Measurements from ENCODE around the gene FSD2. TPM values are rescaled to one million over a fixed set of nuclear protein-coding genes. Genes with fewer than 3 reads are reported as not detected.

FSD2 gene
- total and polyA plus RNA-seq, 8 donors: 0.04 to 0.09 (median 0.05) TPM; not detected in 4

- FAIRE-seq (no peak), ATAC-seq (no peak), DNase-seq (peak in 1 of 6 donors; percentile 12)
- intact Hi-C loops (cut with DNase I): no loop called here
- 79 to 83% methylated on average over 8 of the region's 8 CpGs for WGBS, 2 donors
- H3K27me3 ChIP-seq: no peaks in the 10 kb centered on the region
- no peaks in the 10 kb centered on the region for H3K9me3 ChIP-seq
- no peak overlapping the region for H3K4me3 ChIP-seq
- TF ChIP-seq CTCF (IDR thresholded peaks at IDR 0.05): no peak
- H3K36me3 ChIP-seq: peaks cover 2 to 63% (median 28%) of the 10 kb centered on the region in 3 donors
- H3K4me1 ChIP-seq: peaks cover 8 to 12% (median 9%) of the 10 kb centered on the region in 3 donors
- no peak overlapping the region for H3K27ac ChIP-seq
These were observed 41.8 kb upstream of the FSD2 start for GRCh38 chr15:82847703-82848102.

- Histone ChIP-seq H3K27ac (no peak overlapping the region), H3K36me3 (peaks cover 1 to 61% (median 23%) of the 10 kb centered on the region in 3 donors), H3K4me3 (no peak overlapping the region), H3K27me3 (no peaks in the 10 kb centered on the region), H3K9me3 (no peaks in the 10 kb centered on the region), H3K4me1 (peaks cover 8 to 12% (median 9%) of the 10 kb centered on the region in 3 donors)
- ATAC-seq (no peak), DNase-seq (no peak), FAIRE-seq (no peak)
- WGBS, 2 donors: 83 to 90% methylated on average over 4 of the region's 4 CpGs
- intact Hi-C loops (cut with DNase I): no loop called here
- TF ChIP-seq CTCF (IDR thresholded peaks at IDR 0.05): no peak
These were observed 40.8 kb upstream of the FSD2 start for GRCh38 chr15:82846621-82847020.

GRCh38 chr15:82845686-82846085 lies 39.8 kb upstream of the FSD2 start:
- Histone ChIP-seq H3K27ac (no peak overlapping the region), H3K27me3 (no peaks in the 10 kb centered on the region), H3K4me3 (no peak overlapping the region), H3K36me3 (peaks cover 0 to 55% (median 16%) of the 10 kb centered on the region in 3 donors), H3K4me1 (peaks cover 8 to 12% (median 9%) of the 10 kb centered on the region in 3 donors), H3K9me3 (no peaks in the 10 kb centered on the region)
- DNase-seq (no peak), ATAC-seq (no peak), FAIRE-seq (no peak)
- no peak for TF ChIP-seq CTCF (IDR thresholded peaks at IDR 0.05)
- WGBS, 2 donors: 67 to 83% methylated on average over 7 of the region's 7 CpGs
- intact Hi-C loops (cut with DNase I): no loop called here

GRCh38 chr15:82843566-82843965 lies 37.7 kb upstream of the FSD2 start:
- H3K36me3 ChIP-seq: peaks cover 0 to 49% (median 12%) of the 10 kb centered on the region in 3 donors
- no peaks in the 10 kb centered on the region for H3K4me1 ChIP-seq
- DNase-seq: no peak
- no peaks in the 10 kb centered on the region for H3K27me3 ChIP-seq
- WGBS, 2 donors: 87 to 88% methylated on average over 3 of the region's 3 CpGs
- FAIRE-seq: no peak
- intact Hi-C loops (cut with DNase I): no loop called here
- H3K4me3 ChIP-seq: no peak overlapping the region
- H3K27ac ChIP-seq: no peak overlapping the region
- no peak for TF ChIP-seq CTCF (IDR thresholded peaks at IDR 0.05)
- no peaks in the 10 kb centered on the region for H3K9me3 ChIP-seq
- ATAC-seq: no peak

GRCh38 chr15:82840166-82840565 lies 34.3 kb upstream of the FSD2 start:
- no peaks in the 10 kb centered on the region for H3K4me1 ChIP-seq
- peaks cover 0 to 63% (median 24%) of the 10 kb centered on the region in 3 donors for H3K36me3 ChIP-seq
- no peak for TF ChIP-seq CTCF (IDR thresholded peaks at IDR 0.05)
- intact Hi-C loops (cut with DNase I): no loop called here
- H3K27me3 ChIP-seq: no peaks in the 10 kb centered on the region
- no peaks in the 10 kb centered on the region for H3K9me3 ChIP-seq
- no peak overlapping the region for H3K27ac ChIP-seq
- ATAC-seq (no peak), FAIRE-seq (peak; percentile 54), DNase-seq (no peak)
- WGBS, 2 donors: 92 to 95% methylated on average over 4 of the region's 4 CpGs
- H3K4me3 ChIP-seq: no peak overlapping the region
